SK-N-SH (cell line): Measurements from ENCODE around the gene SPRED2. TPM values are rescaled to one million over a fixed set of nuclear protein-coding genes. Genes with fewer than 3 reads are reported as not detected.

ENCODE experiments used
- CTCF ChIA-PET: fragments of 300-600, 350-600 bp; formaldehyde crosslinking; extraction: SDS; loops from one replicate; lab custom pipeline; 2021; lab: Yijun Ruan, JAX
- POLR2A ChIA-PET: fragments of 350-600 bp; sonication (Branson Sonifier 250); formaldehyde crosslinking; extraction: SDS; loops from one replicate; lab custom pipeline; 2020; ENCODE audit warnings: antibody characterized with exemption, inconsistent platforms; lab: Yijun Ruan, JAX
- DNase-seq: peaks from one replicate; pipeline ENCODE4 v3.0.0; 2012
- H2AFZ ChIP-seq: fragments of 200-600 bp; sonication (generic); 2 replicates; pipeline ENCODE4 v1.8.1; 2016; ENCODE audit warnings: antibody characterized with exemption, mild to moderate bottlenecking, low read depth
- H3F3A ChIP-seq: fragments of 200-600 bp; sonication (generic); replicated peaks from 2 replicates; pipeline ENCODE3; 2016; ENCODE audit warnings: antibody characterized with exemption, mild to moderate bottlenecking; ENCODE audit not compliant: insufficient read depth
- H3K27ac ChIP-seq, 2 experiments: fragments of 200-500 bp in 1 of 2; fragments of 200-600 bp in 1 of 2; sonication (Bioruptor generic) in 1 of 2; sonication (generic), shearing (Covaris generic) in 1 of 2; 2 replicates each; pipeline versions ENCODE4 v1.5.1 to v1.6.1; 2014 to 2016; ENCODE audit warnings: low read depth in 2 of 2, inconsistent platforms in 1 of 2, low read length in 1 of 2, mild to moderate bottlenecking in 1 of 2, mixed read lengths in 1 of 2
- H3K27me3 ChIP-seq: fragments of 200-600 bp; sonication (generic), shearing (Covaris generic); 2 replicates; pipeline ENCODE4 v1.6.1; 2016; ENCODE audit warnings: mixed run types; ENCODE audit not compliant: insufficient read depth
- H3K36me3 ChIP-seq, 2 experiments: fragments of 200-500 bp in 1 of 2; fragments of 200-600 bp in 1 of 2; sonication (Bioruptor generic) in 1 of 2; sonication (generic) in 1 of 2; replicated peaks in 1 of 2; 2 replicates each; pipeline versions ENCODE3 to v1.5.1; 2014 to 2016; ENCODE audit warnings: low read length in 1 of 2, mild to moderate bottlenecking in 1 of 2; ENCODE audit not compliant: insufficient read depth in 2 of 2, control insufficient read depth in 1 of 2
- H3K4me1 ChIP-seq, 2 experiments: fragments of 200-500 bp in 1 of 2; fragments of 200-600 bp in 1 of 2; sonication (Bioruptor generic) in 1 of 2; sonication (generic), shearing (Covaris generic) in 1 of 2; 2 replicates each; pipeline versions ENCODE4 v1.5.1 to v1.6.1; 2014 to 2016; ENCODE audit warnings: low read depth in 1 of 2, low read length in 1 of 2, mixed run types in 1 of 2; ENCODE audit not compliant: insufficient read depth in 2 of 2, control insufficient read depth in 1 of 2
- H3K4me2 ChIP-seq: fragments of 200-600 bp; sonication (generic), shearing (Covaris generic); 2 replicates; pipeline ENCODE4 v1.6.1; 2017; ENCODE audit warnings: mixed run types
- H3K4me3 ChIP-seq, 2 experiments: fragments of 200-500 bp in 1 of 2; fragments of 200-600 bp in 1 of 2; sonication (Bioruptor generic) in 1 of 2; sonication (generic), shearing (Covaris generic) in 1 of 2; 2 replicates each; pipeline versions ENCODE4 v1.5.1 to v1.8.1; 2014 to 2016; ENCODE audit warnings: low read depth in 2 of 2, inconsistent platforms in 1 of 2, low read length in 1 of 2, mild to moderate bottlenecking in 1 of 2, mixed read lengths in 1 of 2, moderate library complexity in 1 of 2
- H3K79me2 ChIP-seq: fragments of 200-600 bp; sonication (generic); 2 replicates; pipeline ENCODE4 v1.8.1; 2017; ENCODE audit warnings: mild to moderate bottlenecking; ENCODE audit not compliant: insufficient read depth
- H3K9ac ChIP-seq: fragments of 200-600 bp; sonication (generic); 2 replicates; pipeline ENCODE4 v1.6.1; 2017; ENCODE audit warnings: mixed run types
- H3K9me2 ChIP-seq: fragments of 200-600 bp; sonication (generic); 2 replicates; pipeline ENCODE4 v1.6.1; 2017; ENCODE audit warnings: mixed run types
- H3K9me3 ChIP-seq: fragments of 200-600 bp; sonication (generic); 2 replicates; pipeline ENCODE4 v1.6.1; 2017; ENCODE audit warnings: mixed run types, mild to moderate bottlenecking, moderate library complexity
- H4K20me1 ChIP-seq: fragments of 200-600 bp; sonication (generic); 2 replicates; pipeline ENCODE4 v1.6.1; 2017; ENCODE audit warnings: mild to moderate bottlenecking, mixed run types; ENCODE audit not compliant: insufficient read depth
- CHD2 ChIP-seq: fragments of 150-350 bp; IDR thresholded peaks from 2 replicates; pipeline ENCODE4 v1.6.1; 2018; ENCODE audit warnings: low read length; ENCODE audit not compliant: partially characterized antibody
- CTCF ChIP-seq: fragments of 200-600 bp; sonication (generic); IDR thresholded peaks from 2 replicates; pipeline ENCODE4 v1.6.1; 2017; ENCODE audit warnings: antibody characterized with exemption, mild to moderate bottlenecking, moderate library complexity
- EP300 ChIP-seq, 2 experiments: IDR thresholded peaks; 2 replicates each; pipeline versions ENCODE4 v1.4.0 to v1.6.1; 2012; ENCODE audit warnings: borderline replicate concordance in 1 of 2, low read depth in 1 of 2, low read length in 1 of 2
- EZH2phosphoT487 ChIP-seq: fragments of 200-600 bp; sonication (generic); IDR thresholded peaks from 2 replicates; pipeline ENCODE4 v1.6.1; 2017; ENCODE audit warnings: low read depth, mixed run types, mild to moderate bottlenecking, antibody characterized with exemption, moderate library complexity, borderline replicate concordance
- FOSL2 ChIP-seq: IDR thresholded peaks from 2 replicates; pipeline ENCODE4 v1.4.0; 2012; ENCODE audit warnings: low read depth, mild to moderate bottlenecking, moderate library complexity, borderline replicate concordance
- FOXM1 ChIP-seq: IDR thresholded peaks from 2 replicates; pipeline ENCODE4 v1.4.0; 2012; ENCODE audit warnings: low read depth, mild to moderate bottlenecking
- GATA2 ChIP-seq: sonication (generic); formaldehyde crosslinking; IDR thresholded peaks from 2 replicates; pipeline ENCODE4 v1.5.0; 2020; ENCODE audit warnings: mild to moderate bottlenecking, missing genetic modification reagents
- JUND ChIP-seq: IDR thresholded peaks from 2 replicates; pipeline ENCODE4 v1.4.0; 2012
- MAX ChIP-seq: IDR thresholded peaks from 2 replicates; pipeline ENCODE4 v1.4.0; 2012; ENCODE audit warnings: low read depth
- MEF2A ChIP-seq: IDR thresholded peaks from 2 replicates; pipeline ENCODE4 v1.4.0; 2012; ENCODE audit warnings: low read depth, borderline replicate concordance
- NRF1 ChIP-seq: IDR thresholded peaks from 2 replicates; pipeline ENCODE4 v1.6.1; 2012; ENCODE audit warnings: low read depth, mild to moderate bottlenecking, low read length
- POLR2AphosphoS5 ChIP-seq: IDR thresholded peaks from 2 replicates; pipeline ENCODE4 v1.6.1; 2012; ENCODE audit warnings: low read depth, low read length
- RAD21 ChIP-seq: IDR thresholded peaks from 2 replicates; pipeline ENCODE4 v1.6.1; 2012; ENCODE audit warnings: mild to moderate bottlenecking, low read length
- RCOR1 ChIP-seq: fragments of 150-350 bp; IDR thresholded peaks from 2 replicates; pipeline ENCODE4 v1.6.1; 2017; ENCODE audit warnings: antibody characterized with exemption, low read length
- RFX5 ChIP-seq: IDR thresholded peaks from 2 replicates; pipeline ENCODE4 v1.6.1; 2012; ENCODE audit warnings: mild to moderate bottlenecking, improper control_type of control experiment, low read length
- SIN3A ChIP-seq: IDR thresholded peaks from 2 replicates; pipeline ENCODE4 v1.6.1; 2012; ENCODE audit warnings: low read depth, mild to moderate bottlenecking, low read length, moderate library complexity, borderline replicate concordance
- SMC3 ChIP-seq: IDR thresholded peaks from 2 replicates; pipeline ENCODE4 v1.6.1; 2012; ENCODE audit warnings: low read depth, low read length, improper control_type of control experiment
- TAF1 ChIP-seq: IDR thresholded peaks from 2 replicates; pipeline ENCODE4 v1.6.1; 2012; ENCODE audit warnings: low read depth, mild to moderate bottlenecking, low read length, moderate library complexity, borderline replicate concordance
- WGBS: methylation state at CpG from one replicate; pipeline ENCODE4 v1.1.6; 2017; ENCODE audit warnings: low lambda C conversion rate; 5-methylcytosine and 5-hydroxymethylcytosine counted together
- polyA plus RNA-seq, 3 experiments: library from polyadenylated mRNA; depleted of rRNA; stranded (reverse); fragments of >200 nt; gene quantifications; 2 replicates each; pipeline ENCODE4 v1.2.3, GENCODE V29; 2012
- TF ChIP-seq, protein P1 (sequence below): IDR thresholded peaks from 2 replicates; pipeline ENCODE4; 2012
- TF ChIP-seq, protein P2 (sequence below): IDR thresholded peaks from 2 replicates; pipeline ENCODE4 v1.4.0; 2012; ENCODE audit warnings: low read depth, borderline replicate concordance

SPRED2 gene
- polyA plus RNA-seq, 1 of the 3 experiments (the other 2 are of a cell fraction), result 21.9 TPM

GRCh38 chr2:65263262-65263661, 169.1 kb downstream of the SPRED2 start:
- H3K27ac ChIP-seq, result peak overlapping the region in 1 of 2 experiments; percentile 65; a peak in 2 of 4 replicates
- H3K36me3 ChIP-seq, result peaks cover 34 to 66% of the 10 kb centered on the region in 2 experiments
- no peaks in the 10 kb centered on the region for H3K9me2 ChIP-seq
- no peak overlapping the region for H2AFZ ChIP-seq
- WGBS, result 89% methylated on average over 1 of the region's 1 CpG
- no peak overlapping the region for H3K4me2 ChIP-seq
- H3K9me3 ChIP-seq, result no peaks in the 10 kb centered on the region
- POLR2A ChIA-PET, result no interaction called here
- peaks cover 69% of the 10 kb centered on the region for H4K20me1 ChIP-seq
- peaks cover 94% of the 10 kb centered on the region for H3K79me2 ChIP-seq
- TF ChIP-seq CTCF (no peak), EZH2phosphoT487 (no peak), SMC3 (no peak), RFX5 (no peak), FOSL2 (no peak), TAF1 (no peak), RAD21 (no peak), CHD2 (no peak), POLR2AphosphoS5 (no peak), MAX (no peak), FOXM1 (no peak), EP300 (IDR thresholded peaks at IDR 0.05; ENCODE audit: borderline replicate concordance in 1 of 2, low read depth in 1 of 2, low read length in 1 of 2) (no peak), RCOR1 (no peak), GATA2 (no peak), JUND (no peak), NRF1 (no peak), MEF2A (no peak), SIN3A (no peak)
- TF ChIP-seq, protein P1, sequence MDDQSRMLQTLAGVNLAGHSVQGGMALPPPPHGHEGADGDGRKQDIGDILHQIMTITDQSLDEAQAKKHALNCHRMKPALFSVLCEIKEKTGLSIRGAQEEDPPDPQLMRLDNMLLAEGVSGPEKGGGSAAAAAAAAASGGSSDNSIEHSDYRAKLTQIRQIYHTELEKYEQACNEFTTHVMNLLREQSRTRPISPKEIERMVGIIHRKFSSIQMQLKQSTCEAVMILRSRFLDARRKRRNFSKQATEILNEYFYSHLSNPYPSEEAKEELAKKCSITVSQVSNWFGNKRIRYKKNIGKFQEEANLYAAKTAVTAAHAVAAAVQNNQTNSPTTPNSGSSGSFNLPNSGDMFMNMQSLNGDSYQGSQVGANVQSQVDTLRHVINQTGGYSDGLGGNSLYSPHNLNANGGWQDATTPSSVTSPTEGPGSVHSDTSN, result no peak
- TF ChIP-seq, protein P2, sequence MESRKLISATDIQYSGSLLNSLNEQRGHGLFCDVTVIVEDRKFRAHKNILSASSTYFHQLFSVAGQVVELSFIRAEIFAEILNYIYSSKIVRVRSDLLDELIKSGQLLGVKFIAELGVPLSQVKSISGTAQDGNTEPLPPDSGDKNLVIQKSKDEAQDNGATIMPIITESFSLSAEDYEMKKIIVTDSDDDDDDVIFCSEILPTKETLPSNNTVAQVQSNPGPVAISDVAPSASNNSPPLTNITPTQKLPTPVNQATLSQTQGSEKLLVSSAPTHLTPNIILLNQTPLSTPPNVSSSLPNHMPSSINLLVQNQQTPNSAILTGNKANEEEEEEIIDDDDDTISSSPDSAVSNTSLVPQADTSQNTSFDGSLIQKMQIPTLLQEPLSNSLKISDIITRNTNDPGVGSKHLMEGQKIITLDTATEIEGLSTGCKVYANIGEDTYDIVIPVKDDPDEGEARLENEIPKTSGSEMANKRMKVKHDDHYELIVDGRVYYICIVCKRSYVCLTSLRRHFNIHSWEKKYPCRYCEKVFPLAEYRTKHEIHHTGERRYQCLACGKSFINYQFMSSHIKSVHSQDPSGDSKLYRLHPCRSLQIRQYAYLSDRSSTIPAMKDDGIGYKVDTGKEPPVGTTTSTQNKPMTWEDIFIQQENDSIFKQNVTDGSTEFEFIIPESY, result no peak
- H3K4me3 ChIP-seq, result no peak overlapping the region
- H3F3A ChIP-seq, result peaks cover 55% of the 10 kb centered on the region
- no peak for DNase-seq
- no peaks in the 10 kb centered on the region for H3K27me3 ChIP-seq
- no peak overlapping the region for H3K9ac ChIP-seq
- CTCF ChIA-PET, result interaction anchor here (0.7 to 4.1 kb wide), 10 partner anchors 13 to 676 kb away, joined by 3 to 30 read pairs (median 4); no protein-coding TSS in a partner anchor
- H3K4me1 ChIP-seq, result peaks cover 2 to 35% of the 10 kb centered on the region in 2 experiments; a peak in 3 of 4 replicates
